Hematopoietic multipotent progenitor cell treated with erythropoietin and hydrocortisone succinate and interleukin-3 and kit ligand, for 15 days (in vitro differentiated cells): Measurements from ENCODE around the gene CFAP65.

Source experiments
- DNase-seq: peaks from one replicate; pipeline ENCODE4 v3.0.0-alpha.2; 2015; ENCODE audit warnings: low spot score

CFAP65 gene

GRCh38 chr2:218991674-218992168 lies 49.6 kb downstream of the CFAP65 start:
- no peak for DNase-seq

GRCh38 chr2:218990612-218991011 lies 50.7 kb downstream of the CFAP65 start:
- no peak for DNase-seq

GRCh38 chr2:218990052-218990451 lies 51.3 kb downstream of the CFAP65 start:
- no peak for DNase-seq

GRCh38 chr2:218988650-218989049 lies 52.7 kb downstream of the CFAP65 start:
- DNase-seq: no peak

GRCh38 chr2:218988164-218988563 lies 53.2 kb downstream of the CFAP65 start:
- no peak for DNase-seq

- no peak for DNase-seq
These were observed 55.1 kb downstream of the CFAP65 start for GRCh38 chr2:218986148-218986761.

- DNase-seq: no peak
These were observed 55.8 kb downstream of the CFAP65 start for GRCh38 chr2:218985325-218986091.

GRCh38 chr2:218985021-218985324 lies 56.3 kb downstream of the CFAP65 start, which contains the start of gene FEV:
TSS of gene FEV (minus strand) at chr2:218985184. CDS start at chr2:218985075, 109 bp downstream.
- no peak for DNase-seq

GRCh38 chr2:218984239-218985020 lies 56.9 kb downstream of the CFAP65 start:
- DNase-seq: no peak

- DNase-seq: no peak
These were observed 57.4 kb downstream of the CFAP65 start for GRCh38 chr2:218983934-218984238.

GRCh38 chr2:218983263-218983933 lies 57.9 kb downstream of the CFAP65 start:
- DNase-seq: no peak

- DNase-seq: no peak
These were observed 58.6 kb downstream of the CFAP65 start for GRCh38 chr2:218982586-218983262.

- no peak for DNase-seq
These were observed 59.3 kb downstream of the CFAP65 start for GRCh38 chr2:218981881-218982585.

- no peak for DNase-seq
These were observed 59.9 kb downstream of the CFAP65 start for GRCh38 chr2:218981390-218981880.

GRCh38 chr2:218980735-218981389 lies 60.5 kb downstream of the CFAP65 start:
- DNase-seq: no peak

GRCh38 chr2:218979846-218980734 lies 61.2 kb downstream of the CFAP65 start:
- DNase-seq: peak; percentile 65

GRCh38 chr2:218975060-218975777 lies 66.1 kb downstream of the CFAP65 start:
- DNase-seq: no peak

GRCh38 chr2:218970894-218971293 lies 70.4 kb downstream of the CFAP65 start:
- no peak for DNase-seq
